ENCODE data around the gene PANX1. TPM values are rescaled to one million over a fixed set of nuclear protein-coding genes. Genes with fewer than 3 reads are reported as not detected.

Gene PANX1
- total and polyA plus RNA-seq, 10 of the 15 experiments (the other 5 are each of a cell fraction or from before 2014, with no cell fraction given) = 3.3 to 18.7 (median 14.4) TPM

DNA sequence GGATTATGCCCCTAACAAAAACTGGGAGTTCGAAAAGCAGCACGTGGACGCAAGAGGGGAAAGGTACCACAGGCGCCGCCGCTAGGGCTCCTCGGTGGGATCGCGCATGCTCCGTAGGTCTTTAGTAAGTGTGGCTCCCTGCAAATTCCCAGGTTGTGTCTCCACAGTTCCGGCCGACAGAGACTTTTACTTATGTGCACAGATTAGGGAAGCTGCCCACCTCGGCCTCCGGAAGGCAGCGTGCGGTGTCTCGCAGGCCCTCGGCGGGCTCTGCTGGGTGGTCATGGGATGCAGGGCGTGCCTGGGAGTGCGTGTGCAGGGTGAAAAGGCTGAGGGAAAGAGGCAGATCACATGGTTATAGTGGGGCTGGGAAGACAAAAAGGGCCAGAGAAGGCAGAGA, 39.7 kb upstream of the PANX1 start (continued):
- TF ChIP-seq, protein P1, sequence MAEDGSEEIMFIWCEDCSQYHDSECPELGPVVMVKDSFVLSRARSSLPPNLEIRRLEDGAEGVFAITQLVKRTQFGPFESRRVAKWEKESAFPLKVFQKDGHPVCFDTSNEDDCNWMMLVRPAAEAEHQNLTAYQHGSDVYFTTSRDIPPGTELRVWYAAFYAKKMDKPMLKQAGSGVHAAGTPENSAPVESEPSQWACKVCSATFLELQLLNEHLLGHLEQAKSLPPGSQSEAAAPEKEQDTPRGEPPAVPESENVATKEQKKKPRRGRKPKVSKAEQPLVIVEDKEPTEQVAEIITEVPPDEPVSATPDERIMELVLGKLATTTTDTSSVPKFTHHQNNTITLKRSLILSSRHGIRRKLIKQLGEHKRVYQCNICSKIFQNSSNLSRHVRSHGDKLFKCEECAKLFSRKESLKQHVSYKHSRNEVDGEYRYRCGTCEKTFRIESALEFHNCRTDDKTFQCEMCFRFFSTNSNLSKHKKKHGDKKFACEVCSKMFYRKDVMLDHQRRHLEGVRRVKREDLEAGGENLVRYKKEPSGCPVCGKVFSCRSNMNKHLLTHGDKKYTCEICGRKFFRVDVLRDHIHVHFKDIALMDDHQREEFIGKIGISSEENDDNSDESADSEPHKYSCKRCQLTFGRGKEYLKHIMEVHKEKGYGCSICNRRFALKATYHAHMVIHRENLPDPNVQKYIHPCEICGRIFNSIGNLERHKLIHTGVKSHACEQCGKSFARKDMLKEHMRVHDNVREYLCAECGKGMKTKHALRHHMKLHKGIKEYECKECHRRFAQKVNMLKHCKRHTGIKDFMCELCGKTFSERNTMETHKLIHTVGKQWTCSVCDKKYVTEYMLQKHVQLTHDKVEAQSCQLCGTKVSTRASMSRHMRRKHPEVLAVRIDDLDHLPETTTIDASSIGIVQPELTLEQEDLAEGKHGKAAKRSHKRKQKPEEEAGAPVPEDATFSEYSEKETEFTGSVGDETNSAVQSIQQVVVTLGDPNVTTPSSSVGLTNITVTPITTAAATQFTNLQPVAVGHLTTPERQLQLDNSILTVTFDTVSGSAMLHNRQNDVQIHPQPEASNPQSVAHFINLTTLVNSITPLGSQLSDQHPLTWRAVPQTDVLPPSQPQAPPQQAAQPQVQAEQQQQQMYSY (CRISPR knock-in tag; IDR thresholded peaks at IDR 0.05) = no peak
- no peak for TF ChIP-seq SIN3A (IDR thresholded peaks at IDR 0.05; ENCODE audit: low read depth, low read length)

DNA sequence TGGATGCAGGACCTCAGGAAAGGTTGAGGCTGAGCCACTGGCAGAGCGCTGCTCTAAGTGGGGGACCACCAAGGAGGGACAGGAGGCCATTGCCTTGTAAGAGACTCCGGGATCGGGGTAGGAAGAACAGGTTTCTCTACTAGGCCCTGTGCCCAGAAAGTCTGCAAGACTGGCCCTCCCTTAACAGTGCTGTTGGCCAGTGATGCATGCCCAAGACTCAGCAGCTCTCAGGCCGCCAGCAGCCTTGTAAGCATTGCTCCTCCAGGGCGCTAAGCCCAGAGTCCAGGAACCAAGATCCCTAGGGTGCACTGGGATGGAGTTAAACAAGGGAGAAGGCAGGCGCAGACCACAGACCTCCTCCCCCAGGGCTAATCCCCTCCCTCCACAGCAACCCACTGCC, 39.3 kb upstream of the PANX1 start:
- ChIA-PET SMC1A (ENCODE audit: uncharacterized antibody, unreplicated experiment) (no interaction called here), RAD21 (ENCODE audit: unreplicated experiment) (no interaction called here), POLR2A (no interaction called here), CTCF (no interaction called here)
- BruUV-seq (replicated peaks) = no TSS peak
- H3K4me3 ChIP-seq = no peak overlapping the region
- no peaks in the 10 kb centered on the region for H3K9me3 ChIP-seq (replicated peaks; ENCODE audit: control insufficient read depth, insufficient read depth, low read length)
- in situ Hi-C loops (cut with MboI) (no loop called here), intact Hi-C loops (cut with micrococcal nuclease; ENCODE audit: unreplicated experiment) (no loop called here)
- DNase-seq (ENCODE audit: low read depth, low spot score) (no peak), ATAC-seq (no peak), FAIRE-seq (no peak)
- no peak for TF ChIP-seq MYC (IDR thresholded peaks at IDR 0.05; ENCODE audit: insufficient read depth, insufficient read length, insufficient replicate concordance, low read length, severe bottlenecking)
- TF ChIP-seq, protein P2, sequence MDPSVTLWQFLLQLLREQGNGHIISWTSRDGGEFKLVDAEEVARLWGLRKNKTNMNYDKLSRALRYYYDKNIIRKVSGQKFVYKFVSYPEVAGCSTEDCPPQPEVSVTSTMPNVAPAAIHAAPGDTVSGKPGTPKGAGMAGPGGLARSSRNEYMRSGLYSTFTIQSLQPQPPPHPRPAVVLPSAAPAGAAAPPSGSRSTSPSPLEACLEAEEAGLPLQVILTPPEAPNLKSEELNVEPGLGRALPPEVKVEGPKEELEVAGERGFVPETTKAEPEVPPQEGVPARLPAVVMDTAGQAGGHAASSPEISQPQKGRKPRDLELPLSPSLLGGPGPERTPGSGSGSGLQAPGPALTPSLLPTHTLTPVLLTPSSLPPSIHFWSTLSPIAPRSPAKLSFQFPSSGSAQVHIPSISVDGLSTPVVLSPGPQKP (IDR thresholded peaks at IDR 0.05; ENCODE audit: low read depth, low read length) = no peak
- TF ChIP-seq RB1 (IDR thresholded peaks at IDR 0.05; ENCODE audit: borderline replicate concordance) = no peak
- no peak for TF ChIP-seq TCF12 (IDR thresholded peaks at IDR 0.05; ENCODE audit: low read depth, low read length)
- TF ChIP-seq, protein P3, sequence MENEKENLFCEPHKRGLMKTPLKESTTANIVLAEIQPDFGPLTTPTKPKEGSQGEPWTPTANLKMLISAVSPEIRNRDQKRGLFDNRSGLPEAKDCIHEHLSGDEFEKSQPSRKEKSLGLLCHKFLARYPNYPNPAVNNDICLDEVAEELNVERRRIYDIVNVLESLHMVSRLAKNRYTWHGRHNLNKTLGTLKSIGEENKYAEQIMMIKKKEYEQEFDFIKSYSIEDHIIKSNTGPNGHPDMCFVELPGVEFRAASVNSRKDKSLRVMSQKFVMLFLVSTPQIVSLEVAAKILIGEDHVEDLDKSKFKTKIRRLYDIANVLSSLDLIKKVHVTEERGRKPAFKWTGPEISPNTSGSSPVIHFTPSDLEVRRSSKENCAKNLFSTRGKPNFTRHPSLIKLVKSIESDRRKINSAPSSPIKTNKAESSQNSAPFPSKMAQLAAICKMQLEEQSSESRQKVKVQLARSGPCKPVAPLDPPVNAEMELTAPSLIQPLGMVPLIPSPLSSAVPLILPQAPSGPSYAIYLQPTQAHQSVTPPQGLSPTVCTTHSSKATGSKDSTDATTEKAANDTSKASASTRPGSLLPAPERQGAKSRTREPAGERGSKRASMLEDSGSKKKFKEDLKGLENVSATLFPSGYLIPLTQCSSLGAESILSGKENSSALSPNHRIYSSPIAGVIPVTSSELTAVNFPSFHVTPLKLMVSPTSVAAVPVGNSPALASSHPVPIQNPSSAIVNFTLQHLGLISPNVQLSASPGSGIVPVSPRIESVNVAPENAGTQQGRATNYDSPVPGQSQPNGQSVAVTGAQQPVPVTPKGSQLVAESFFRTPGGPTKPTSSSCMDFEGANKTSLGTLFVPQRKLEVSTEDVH (IDR thresholded peaks at IDR 0.05; ENCODE audit: low read depth, partially characterized antibody) = no peak
- no peak for TF ChIP-seq LARP7 (IDR thresholded peaks at IDR 0.05)
- TF ChIP-seq HDAC2 (IDR thresholded peaks at IDR 0.05) = no peak
- TF ChIP-seq FOXK2 (IDR thresholded peaks at IDR 0.05) = no peak
- no peak for TF ChIP-seq CREM (IDR thresholded peaks at IDR 0.05; ENCODE audit: low read depth)
- no peak for TF ChIP-seq ZNF384 (IDR thresholded peaks at IDR 0.05; ENCODE audit: borderline replicate concordance, low read depth, low read length)
- TF ChIP-seq POU2F2 (IDR thresholded peaks at IDR 0.05; ENCODE audit: borderline replicate concordance, low read depth, low read length) = no peak
- no peak for TF ChIP-seq CREB1 (IDR thresholded peaks at IDR 0.05; ENCODE audit: low read depth)
- TF ChIP-seq, protein P4, sequence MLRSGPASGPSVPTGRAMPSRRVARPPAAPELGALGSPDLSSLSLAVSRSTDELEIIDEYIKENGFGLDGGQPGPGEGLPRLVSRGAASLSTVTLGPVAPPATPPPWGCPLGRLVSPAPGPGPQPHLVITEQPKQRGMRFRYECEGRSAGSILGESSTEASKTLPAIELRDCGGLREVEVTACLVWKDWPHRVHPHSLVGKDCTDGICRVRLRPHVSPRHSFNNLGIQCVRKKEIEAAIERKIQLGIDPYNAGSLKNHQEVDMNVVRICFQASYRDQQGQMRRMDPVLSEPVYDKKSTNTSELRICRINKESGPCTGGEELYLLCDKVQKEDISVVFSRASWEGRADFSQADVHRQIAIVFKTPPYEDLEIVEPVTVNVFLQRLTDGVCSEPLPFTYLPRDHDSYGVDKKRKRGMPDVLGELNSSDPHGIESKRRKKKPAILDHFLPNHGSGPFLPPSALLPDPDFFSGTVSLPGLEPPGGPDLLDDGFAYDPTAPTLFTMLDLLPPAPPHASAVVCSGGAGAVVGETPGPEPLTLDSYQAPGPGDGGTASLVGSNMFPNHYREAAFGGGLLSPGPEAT (IDR thresholded peaks at IDR 0.05; ENCODE audit: low read depth) = no peak
- TF ChIP-seq KDM1A (IDR thresholded peaks at IDR 0.05; ENCODE audit: borderline replicate concordance) = no peak
- no peaks in the 10 kb centered on the region for H3K4me1 ChIP-seq (ENCODE audit: control insufficient read depth, insufficient read depth, low read length)
- no peaks in the 10 kb centered on the region for H4K20me1 ChIP-seq (ENCODE audit: control insufficient read depth, insufficient read depth)
- H3K36me3 ChIP-seq (ENCODE audit: control insufficient read depth in 2 of 2, insufficient read depth in 2 of 2, low read length in 1 of 2) = no peaks in the 10 kb centered on the region
- no peaks in the 10 kb centered on the region for H3K79me2 ChIP-seq (ENCODE audit: control insufficient read depth, insufficient read depth, low read length)
- no peak overlapping the region for H3K9ac ChIP-seq (ENCODE audit: control insufficient read depth, insufficient read depth, low read length)
- H3K4me2 ChIP-seq (ENCODE audit: control insufficient read depth, insufficient read depth) = no peak overlapping the region
- no peak overlapping the region for H3K27ac ChIP-seq (ENCODE audit: control insufficient read depth, insufficient read depth)
- no peak overlapping the region for H2AFZ ChIP-seq (ENCODE audit: control insufficient read depth, low read depth, low read length)
- no peaks in the 10 kb centered on the region; a peak in 1 of 4 replicates for H3K27me3 ChIP-seq (replicated peaks in 1 of 2; ENCODE audit: control insufficient read depth in 2 of 2, insufficient read depth in 2 of 2, low read length in 1 of 2)
- 37% methylated on average over 6 of the region's 6 CpGs for WGBS (ENCODE audit: insufficient coverage, insufficient replicate concordance, low lambda C conversion rate, missing lambda C conversion rate)
